Right lobe of liver (tissue), 6 donors: ENCODE results near the gene GPD1L. TPM values are rescaled to one million over a fixed set of nuclear protein-coding genes. Genes with fewer than 3 reads are reported as not detected.

Experiments used
- ATAC-seq, 4 donors: fragments of 200-7000 bp; cut with Tn5 transposase; one replicate each; pipeline ENCODE4 v1.9.1; 2020; ENCODE audit warnings: mild to moderate bottlenecking in 4 of 4, moderate library complexity in 4 of 4
- DNase-seq, 3 donors: peaks; one replicate each; pipeline ENCODE4 v3.0.0-alpha.2; 2020
- H3K27ac ChIP-seq, 3 donors: fragments of 200-600 bp; one replicate each; pipeline ENCODE4 v1.8.0; 2022
- H3K27me3 ChIP-seq, 2 donors: fragments of 200-600 bp; one replicate each; pipeline ENCODE4 v1.8.0; 2022
- H3K36me3 ChIP-seq, 4 donors: fragments of 200-600 bp; sonication (generic) in 1 of 4; one replicate each; pipeline versions ENCODE4 v1.5.1 to v1.8.0; 2017 to 2022; ENCODE audit warnings: control low read depth in 1 of 4
- H3K4me1 ChIP-seq, 4 donors: fragments of 200-600 bp; sonication (generic) in 1 of 4; one replicate each; pipeline versions ENCODE4 v1.5.1 to v1.8.0; 2017 to 2022; ENCODE audit warnings: control low read depth in 1 of 4
- H3K4me3 ChIP-seq, 3 donors: fragments of 200-600 bp; one replicate each; pipeline ENCODE4 v1.8.0; 2022
- H3K9me3 ChIP-seq, 4 donors: fragments of 200-600 bp; sonication (generic) in 1 of 4; one replicate each; pipeline versions ENCODE4 v1.5.1 to v1.8.0; 2017 to 2022; ENCODE audit warnings: control low read depth in 1 of 4
- POLR2A ChIP-seq: fragments of 450-650 bp; IDR thresholded peaks from one replicate; pipeline ENCODE4 v1.6.1; 2017; ENCODE audit warnings: antibody characterized with exemption, mild to moderate bottlenecking
- WGBS: methylation state at CpG from one replicate; pipeline ENCODE4 v1.1.6; 2018; ENCODE audit warnings: low coverage, low lambda C conversion rate; ENCODE audit not compliant: insufficient coverage; ENCODE audit errors: missing lambda C conversion rate; 5-methylcytosine and 5-hydroxymethylcytosine counted together
- intact Hi-C, 2 donors: fragments of 100-400 bp; cut with DNase I; formaldehyde crosslinking; loops; one replicate each; pipeline versions ENCODE4 v1.11.2 to v1.14.1; 2022
- total RNA-seq, 6 experiments: library from RNA; depleted of rRNA in 2 of 6; stranded (reverse); fragments of >200 nt in 2 of 6; fragmentation: NEBNext Ultra II Directional in 3 of 6; extraction: Animal tissue kit (Norgen Biotek cat#: 25700) in 3 of 6; gene quantifications; one replicate each; pipeline versions ENCODE4 v1.1.0 to v1.2.4, GENCODE V29; 2016 to 2023
- TF ChIP-seq, protein P1 (sequence below), 4 donors: fragments of 200-600 bp in 3 of 4; fragments of 450-650 bp in 1 of 4; IDR thresholded peaks; one replicate each; pipeline versions ENCODE4 v1.5.1 to v1.8.0; 2016 to 2022; ENCODE audit warnings: antibody characterized with exemption in 4 of 4, mild to moderate bottlenecking in 2 of 4
- donor health status: DM: no; HTN: yes; CAD: no.
- donor health status: DM: no; HTN: no; CAD: no.
- donor health status: DM: no; HTN: no; CAD: no.
- donor health status: DM: no; HTN: yes; CAD: no.
- donor health status: DM: no; HTN: yes; CAD: no.

GPD1L gene
- total RNA-seq, 6 experiments from 2014 or later: 1.5 to 3.3 (median 2.6) TPM

DNA sequence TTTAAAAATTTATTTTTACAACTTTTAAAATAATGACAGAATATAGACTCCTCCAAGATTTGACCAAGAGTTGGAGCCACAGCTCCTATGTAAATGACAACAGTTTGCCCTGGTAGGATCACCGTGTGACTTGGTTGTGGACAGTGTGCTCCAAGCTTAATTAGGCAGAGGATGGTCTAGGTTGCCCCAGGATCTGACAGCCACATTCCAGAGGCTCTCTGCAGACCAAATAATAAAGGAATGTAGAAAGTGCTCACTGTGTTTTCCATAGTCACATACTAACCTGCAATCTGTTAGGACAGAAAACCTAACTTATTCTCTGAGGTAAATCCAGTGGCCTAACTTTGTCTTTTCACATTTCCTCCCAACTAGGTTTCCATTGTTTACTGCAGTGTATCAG is 59.0 kb downstream of the GPD1L start:
- no peak for DNase-seq
- WGBS: 100% methylated on average over 1 of the region's 1 CpG
- H3K9me3 ChIP-seq: no peaks in the 10 kb centered on the region
- no peaks in the 10 kb centered on the region for H3K4me1 ChIP-seq
- H3K4me3 ChIP-seq: no peak overlapping the region
- no peak overlapping the region for H3K27ac ChIP-seq
- no peak for ATAC-seq
- intact Hi-C loops: no loop called here
- no peak for TF ChIP-seq POLR2A
- TF ChIP-seq, protein P1, sequence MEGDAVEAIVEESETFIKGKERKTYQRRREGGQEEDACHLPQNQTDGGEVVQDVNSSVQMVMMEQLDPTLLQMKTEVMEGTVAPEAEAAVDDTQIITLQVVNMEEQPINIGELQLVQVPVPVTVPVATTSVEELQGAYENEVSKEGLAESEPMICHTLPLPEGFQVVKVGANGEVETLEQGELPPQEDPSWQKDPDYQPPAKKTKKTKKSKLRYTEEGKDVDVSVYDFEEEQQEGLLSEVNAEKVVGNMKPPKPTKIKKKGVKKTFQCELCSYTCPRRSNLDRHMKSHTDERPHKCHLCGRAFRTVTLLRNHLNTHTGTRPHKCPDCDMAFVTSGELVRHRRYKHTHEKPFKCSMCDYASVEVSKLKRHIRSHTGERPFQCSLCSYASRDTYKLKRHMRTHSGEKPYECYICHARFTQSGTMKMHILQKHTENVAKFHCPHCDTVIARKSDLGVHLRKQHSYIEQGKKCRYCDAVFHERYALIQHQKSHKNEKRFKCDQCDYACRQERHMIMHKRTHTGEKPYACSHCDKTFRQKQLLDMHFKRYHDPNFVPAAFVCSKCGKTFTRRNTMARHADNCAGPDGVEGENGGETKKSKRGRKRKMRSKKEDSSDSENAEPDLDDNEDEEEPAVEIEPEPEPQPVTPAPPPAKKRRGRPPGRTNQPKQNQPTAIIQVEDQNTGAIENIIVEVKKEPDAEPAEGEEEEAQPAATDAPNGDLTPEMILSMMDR (IDR thresholded peaks at IDR 0.05): no peak
- no peaks in the 10 kb centered on the region for H3K27me3 ChIP-seq
- H3K36me3 ChIP-seq: no peaks in the 10 kb centered on the region

DNA sequence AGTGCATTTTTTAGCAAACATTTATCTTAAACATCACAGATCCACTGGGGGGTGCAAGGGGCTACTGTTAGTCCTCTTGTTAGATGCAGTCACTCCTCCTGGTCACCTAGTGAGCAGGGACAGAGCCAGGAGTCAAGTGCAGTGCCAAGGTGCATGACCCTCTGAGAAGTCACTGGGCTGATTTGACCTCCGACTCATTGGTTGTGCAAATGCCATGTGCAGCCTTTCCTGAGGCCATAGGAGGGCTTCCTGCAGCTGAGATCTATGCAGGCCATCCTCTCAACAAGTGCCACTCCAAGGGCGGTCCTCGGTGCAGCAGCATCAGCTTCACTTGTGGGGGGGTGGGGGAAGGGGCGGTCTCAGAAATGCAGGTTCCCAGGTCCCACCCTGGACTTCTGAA is 60.2 kb downstream of the GPD1L start:
- no peak overlapping the region for H3K27ac ChIP-seq
- 100% methylated on average over 1 of the region's 4 CpGs for WGBS

GRCh38 chr3:32172420-32172819 is 66.0 kb downstream of the GPD1L start:
- DNase-seq: no peak
- Histone ChIP-seq H3K27me3 (no peaks in the 10 kb centered on the region), H3K36me3 (no peaks in the 10 kb centered on the region), H3K9me3 (no peaks in the 10 kb centered on the region), H3K27ac (no peak overlapping the region), H3K4me1 (peaks cover 0 to 1% (median under 1%) of the 10 kb centered on the region in 4 donors), H3K4me3 (no peak overlapping the region)
- no peak for ATAC-seq
- intact Hi-C loops: no loop called here
- 89% methylated on average over 1 of the region's 1 CpG for WGBS
- TF ChIP-seq, protein P1 (IDR thresholded peaks at IDR 0.05): no peak
- TF ChIP-seq POLR2A: no peak

More for the DNA sequence above, 60.2 kb downstream of the GPD1L start:
- Histone ChIP-seq H3K36me3 (no peaks in the 10 kb centered on the region), H3K9me3 (no peaks in the 10 kb centered on the region), H3K27me3 (no peaks in the 10 kb centered on the region), H3K4me1 (no peaks in the 10 kb centered on the region), H3K4me3 (no peak overlapping the region)
- no peak for DNase-seq
- intact Hi-C loops: no loop called here
- ATAC-seq: peak; percentile 17 to 61 (median 35)
- TF ChIP-seq POLR2A: no peak
- TF ChIP-seq, protein P1 (IDR thresholded peaks at IDR 0.05): no peak

DNA sequence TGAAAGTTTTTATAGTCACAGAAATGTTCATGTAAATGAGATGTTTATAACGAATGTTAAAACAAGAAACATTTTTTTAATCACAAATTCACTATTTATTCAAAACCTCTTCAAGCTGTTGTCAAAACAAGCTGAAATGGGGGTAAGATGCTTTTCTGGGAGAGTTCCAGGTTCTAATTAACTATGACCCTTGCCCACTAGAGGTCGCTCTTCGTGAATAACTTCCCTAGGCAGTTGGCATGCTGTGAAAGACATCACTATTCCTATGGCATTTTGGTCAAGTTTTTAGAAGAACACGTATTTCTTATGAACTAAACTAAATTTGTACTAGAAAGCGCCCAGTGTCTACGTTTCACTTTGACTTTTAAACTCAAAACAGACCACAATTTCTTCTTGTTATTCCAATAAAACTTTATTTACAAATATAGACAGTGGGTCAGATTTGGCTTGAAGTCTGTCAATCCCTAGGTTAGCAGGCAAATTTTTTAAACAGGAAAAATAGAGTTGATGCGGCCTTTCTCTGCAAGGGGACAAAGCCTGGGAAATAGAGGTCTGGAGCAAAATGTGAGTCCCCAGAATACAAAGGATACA is 69.3 kb downstream of the GPD1L start:
- Histone ChIP-seq H3K4me3 (no peak overlapping the region), H3K27me3 (no peaks in the 10 kb centered on the region), H3K27ac (no peak overlapping the region), H3K36me3 (no peaks in the 10 kb centered on the region), H3K9me3 (no peaks in the 10 kb centered on the region), H3K4me1 (peaks cover 0 to 10% (median 2%) of the 10 kb centered on the region in 4 donors)
- TF ChIP-seq, protein P1 (IDR thresholded peaks at IDR 0.05): peak; percentile 59 to 73 (median 68)
- TF ChIP-seq POLR2A: no peak
- DNase-seq (no peak), ATAC-seq (peak in 3 of 4 donors; percentile 21 to 44 (median 42))
- 16% methylated on average over 7 of the region's 7 CpGs for WGBS
- intact Hi-C loops: no loop called here
